ENCODE measurements around the gene ERCC8.

The ERCC8 gene

DNA sequence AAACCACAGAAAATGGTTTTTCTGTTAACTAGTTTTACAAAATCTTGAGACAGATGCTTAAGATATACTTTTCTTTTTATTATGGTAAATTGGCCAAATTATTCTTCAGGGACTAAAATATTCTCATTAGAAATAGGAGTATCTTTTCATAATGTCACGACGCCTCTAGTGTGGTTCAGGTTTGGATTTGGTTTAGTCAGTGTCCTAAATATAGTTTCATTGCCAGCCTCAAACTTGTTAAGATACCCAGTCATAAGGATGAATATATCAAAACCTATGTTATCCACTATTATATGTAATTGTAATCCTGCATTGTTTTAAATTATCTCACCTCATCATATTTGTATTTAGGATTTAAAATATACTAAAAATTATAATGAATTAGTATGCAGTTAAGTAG lies 13.8 kb upstream of the ERCC8 start:
- in situ Hi-C loops (cut with HindIII; ENCODE audit: low sequenced_read_pairs) = no loop called here
- TF ChIP-seq, protein P1, sequence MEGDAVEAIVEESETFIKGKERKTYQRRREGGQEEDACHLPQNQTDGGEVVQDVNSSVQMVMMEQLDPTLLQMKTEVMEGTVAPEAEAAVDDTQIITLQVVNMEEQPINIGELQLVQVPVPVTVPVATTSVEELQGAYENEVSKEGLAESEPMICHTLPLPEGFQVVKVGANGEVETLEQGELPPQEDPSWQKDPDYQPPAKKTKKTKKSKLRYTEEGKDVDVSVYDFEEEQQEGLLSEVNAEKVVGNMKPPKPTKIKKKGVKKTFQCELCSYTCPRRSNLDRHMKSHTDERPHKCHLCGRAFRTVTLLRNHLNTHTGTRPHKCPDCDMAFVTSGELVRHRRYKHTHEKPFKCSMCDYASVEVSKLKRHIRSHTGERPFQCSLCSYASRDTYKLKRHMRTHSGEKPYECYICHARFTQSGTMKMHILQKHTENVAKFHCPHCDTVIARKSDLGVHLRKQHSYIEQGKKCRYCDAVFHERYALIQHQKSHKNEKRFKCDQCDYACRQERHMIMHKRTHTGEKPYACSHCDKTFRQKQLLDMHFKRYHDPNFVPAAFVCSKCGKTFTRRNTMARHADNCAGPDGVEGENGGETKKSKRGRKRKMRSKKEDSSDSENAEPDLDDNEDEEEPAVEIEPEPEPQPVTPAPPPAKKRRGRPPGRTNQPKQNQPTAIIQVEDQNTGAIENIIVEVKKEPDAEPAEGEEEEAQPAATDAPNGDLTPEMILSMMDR (IDR thresholded peaks at IDR 0.05; ENCODE audit: low read depth, low read length) = no peak
- DNase-seq (ENCODE audit: low read depth, low spot score) = no peak
- H3K4me3 ChIP-seq (ENCODE audit: low read depth, low read length) = no peak overlapping the region

DNA sequence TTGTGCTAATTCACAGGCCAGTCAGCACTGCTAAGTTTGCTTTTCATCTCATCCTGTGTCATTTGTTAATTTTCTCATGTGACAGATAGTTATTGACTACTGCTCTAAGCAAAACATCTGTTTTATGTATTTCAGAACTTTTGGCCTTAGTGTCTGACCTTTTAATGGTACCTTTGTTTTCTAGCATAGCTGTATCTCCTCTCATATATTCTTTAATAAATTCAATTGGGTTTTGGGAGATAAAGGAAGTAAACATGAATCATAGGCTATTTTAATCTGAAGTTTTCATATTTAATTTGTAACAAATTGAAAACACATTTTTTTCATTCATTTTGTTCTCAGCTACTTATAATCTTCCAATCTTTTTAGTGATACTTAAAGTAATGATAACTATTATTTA lies 13.2 kb upstream of the ERCC8 start:
- H3K4me3 ChIP-seq (ENCODE audit: low read depth, low read length) = no peak overlapping the region
- in situ Hi-C loops (cut with HindIII; ENCODE audit: low sequenced_read_pairs) = no loop called here
- no peak for DNase-seq (ENCODE audit: low read depth, low spot score)
- TF ChIP-seq, protein P1 (IDR thresholded peaks at IDR 0.05; ENCODE audit: low read depth, low read length) = no peak

DNA sequence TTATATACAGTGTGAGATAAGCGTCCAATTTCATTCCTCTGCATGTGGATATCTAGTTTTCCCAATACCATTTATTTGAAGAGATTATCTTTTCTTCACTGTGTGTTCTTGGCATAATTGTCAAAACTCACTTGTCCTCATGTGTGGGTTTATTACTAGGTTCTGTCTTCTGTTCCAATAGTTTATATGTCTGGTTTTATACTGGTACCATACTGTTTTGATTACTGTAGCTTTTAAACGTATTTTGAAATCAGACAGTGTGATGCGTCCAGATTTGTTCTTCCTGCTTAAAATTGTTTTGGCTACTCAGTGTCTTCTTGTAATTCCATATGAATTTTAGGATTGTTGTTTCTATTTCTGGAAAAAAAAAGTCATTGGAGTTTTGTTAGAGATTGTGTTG lies 10.4 kb upstream of the ERCC8 start:
- TF ChIP-seq, protein P1 (IDR thresholded peaks at IDR 0.05; ENCODE audit: low read depth, low read length) = no peak
- no peak for DNase-seq (ENCODE audit: low read depth, low spot score)
- in situ Hi-C loops (cut with HindIII; ENCODE audit: low sequenced_read_pairs) = no loop called here
- no peak overlapping the region for H3K4me3 ChIP-seq (ENCODE audit: low read depth, low read length)

DNA sequence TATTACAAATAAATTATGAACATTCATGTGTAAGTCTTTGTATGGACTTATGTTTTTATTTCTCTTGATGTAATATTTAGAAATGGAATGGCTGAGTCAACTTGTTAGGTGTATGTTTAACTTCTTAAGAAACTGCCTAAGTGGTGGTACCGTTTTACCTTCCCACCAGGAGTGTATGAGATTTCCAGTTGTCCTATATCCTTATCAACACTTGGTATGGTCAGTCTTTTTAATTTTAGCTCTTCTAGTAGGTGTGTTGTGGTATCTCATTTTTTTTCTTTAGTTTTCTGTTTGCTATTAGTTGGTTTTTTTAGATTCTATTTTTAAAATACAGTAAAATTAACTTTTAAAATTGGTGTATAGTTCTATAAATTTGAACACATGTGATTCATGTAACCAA lies 3.9 kb upstream of the ERCC8 start:
- H3K4me3 ChIP-seq (ENCODE audit: low read depth, low read length) = no peak overlapping the region
- DNase-seq (ENCODE audit: low read depth, low spot score) = no peak
- TF ChIP-seq, protein P1 (IDR thresholded peaks at IDR 0.05; ENCODE audit: low read depth, low read length) = no peak
- in situ Hi-C loops (cut with HindIII; ENCODE audit: low sequenced_read_pairs) = no loop called here

DNA sequence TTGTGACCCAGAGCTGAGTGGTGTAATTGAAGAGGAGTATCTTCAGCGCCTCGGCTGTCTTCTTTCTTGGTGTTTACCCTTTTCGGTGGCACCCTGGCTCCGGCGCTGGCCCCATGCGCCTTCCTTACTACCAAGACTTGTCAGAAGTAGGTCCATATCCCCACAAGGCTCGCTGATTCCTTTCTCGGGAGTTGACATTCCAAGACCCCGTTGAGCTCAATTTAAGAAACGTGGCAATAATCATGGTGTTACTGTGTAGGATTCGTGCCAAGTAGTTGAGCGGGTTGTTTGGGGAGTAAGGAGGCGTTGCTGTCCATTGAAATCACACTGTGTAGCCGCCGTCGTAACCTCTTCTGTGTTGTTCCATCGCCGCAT lies 930 bp upstream of the ERCC8 start:
- in situ Hi-C loops (cut with HindIII; ENCODE audit: low sequenced_read_pairs) = no loop called here
- peak overlapping the region; percentile 85 for H3K4me3 ChIP-seq (ENCODE audit: low read depth, low read length)
- peak; percentile 59 for DNase-seq (ENCODE audit: low read depth, low spot score)
- TF ChIP-seq, protein P1 (IDR thresholded peaks at IDR 0.05; ENCODE audit: low read depth, low read length) = no peak

DNA sequence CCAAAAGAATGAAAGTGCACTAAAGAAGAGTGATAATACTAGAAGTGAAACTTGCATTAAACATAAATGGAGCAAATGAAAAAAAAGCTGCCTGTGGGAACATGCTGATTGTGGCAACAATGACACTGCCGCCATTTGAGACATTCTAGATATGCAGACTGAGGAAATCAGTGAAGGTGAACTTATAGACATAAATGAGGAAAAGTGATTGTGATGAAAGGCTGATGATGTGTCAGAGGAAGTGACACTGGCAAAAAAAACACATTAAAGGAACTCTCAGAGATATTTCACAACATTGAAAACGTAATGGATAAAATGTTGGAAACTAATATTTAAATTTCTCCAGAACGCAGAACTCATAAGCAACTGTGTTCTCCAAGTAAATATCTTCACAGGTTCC lies 1.2 kb downstream of the ERCC8 start:
- TF ChIP-seq, protein P1 (IDR thresholded peaks at IDR 0.05; ENCODE audit: low read depth, low read length) = no peak
- no peak for DNase-seq (ENCODE audit: low read depth, low spot score)
- in situ Hi-C loops (cut with HindIII; ENCODE audit: low sequenced_read_pairs) = no loop called here
- H3K4me3 ChIP-seq (ENCODE audit: low read depth, low read length) = no peak overlapping the region

DNA sequence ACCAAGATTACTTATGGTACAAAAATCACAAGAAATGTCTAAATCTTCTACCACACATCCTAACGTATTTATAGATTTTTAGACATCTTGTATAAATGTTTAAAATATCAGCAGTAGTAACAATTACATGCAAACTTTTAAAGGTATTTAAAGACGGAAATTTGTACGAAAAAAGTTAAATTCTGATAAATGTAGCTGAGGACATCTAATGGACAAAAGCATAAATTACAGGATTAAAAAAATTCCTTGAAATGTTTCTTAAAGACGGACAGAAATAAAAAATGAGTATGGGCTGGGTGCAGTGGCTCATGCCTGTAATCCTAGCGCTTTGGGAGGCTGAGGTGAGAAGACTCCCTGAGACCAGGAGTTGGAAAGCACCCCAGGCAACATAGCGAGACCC lies 15.8 kb downstream of the ERCC8 start:
- peak; percentile 13 for DNase-seq (ENCODE audit: low read depth, low spot score)
- TF ChIP-seq, protein P1 (IDR thresholded peaks at IDR 0.05; ENCODE audit: low read depth, low read length) = no peak
- in situ Hi-C loops (cut with HindIII; ENCODE audit: low sequenced_read_pairs) = no loop called here
- H3K4me3 ChIP-seq (ENCODE audit: low read depth, low read length) = no peak overlapping the region
